Sigmoid colon (tissue), 7 donors: ENCODE results near the gene PADI2. TPM values are rescaled to one million over a fixed set of nuclear protein-coding genes. Genes with fewer than 3 reads are reported as not detected.

Source experiments
- DNase-seq: peaks from one replicate; pipeline ENCODE4 v3.0.0-alpha.2; 2019
- H3K27ac ChIP-seq, 4 donors: fragments of 200-600 bp; sonication (generic); one replicate each; pipeline ENCODE4 v1.5.1; 2016 to 2019; ENCODE audit warnings: mild to moderate bottlenecking in 1 of 4
- H3K27me3 ChIP-seq, 3 donors: fragments of 200-600 bp; sonication (generic); one replicate each; pipeline ENCODE4 v1.5.1; 2019; ENCODE audit warnings: mild to moderate bottlenecking in 1 of 3
- H3K36me3 ChIP-seq, 4 donors: fragments of 200-600 bp; sonication (generic); one replicate each; pipeline ENCODE4 v1.5.1; 2016 to 2019
- H3K4me1 ChIP-seq, 4 donors: fragments of 200-600 bp; sonication (generic); one replicate each; pipeline ENCODE4 v1.5.1; 2017 to 2019
- H3K4me3 ChIP-seq, 4 donors: fragments of 200-600 bp; sonication (generic); one replicate each; pipeline ENCODE4 v1.5.1; 2017 to 2019; ENCODE audit warnings: mild to moderate bottlenecking in 2 of 4, moderate library complexity in 1 of 4
- H3K9me3 ChIP-seq, 4 donors: fragments of 200-600 bp in 3 of 4; sonication (generic) in 3 of 4; one replicate each; pipeline versions ENCODE4 v1.5.1 to v1.6.1; 2013 to 2019
- CTCF ChIP-seq, 4 experiments: fragments of 450-650 bp in 3 of 4; fragments of 200-600 bp in 1 of 4; IDR thresholded peaks; one replicate each; pipeline ENCODE4 v1.5.1; 2016 to 2019; ENCODE audit warnings: antibody characterized with exemption in 4 of 4, mild to moderate bottlenecking in 3 of 4, moderate library complexity in 2 of 4
- EP300 ChIP-seq, 4 donors: sonication (generic); formaldehyde crosslinking; IDR thresholded peaks; one replicate each; pipeline ENCODE4 v1.6.1; 2017; ENCODE audit warnings: antibody characterized with exemption in 4 of 4
- POLR2A ChIP-seq, 2 donors: fragments of 450-650 bp; IDR thresholded peaks; one replicate each; pipeline ENCODE4 v1.6.1; 2016; ENCODE audit warnings: antibody characterized with exemption in 2 of 2, mild to moderate bottlenecking in 2 of 2, moderate library complexity in 2 of 2
- POLR2AphosphoS5 ChIP-seq, 4 donors: sonication (generic); formaldehyde crosslinking; IDR thresholded peaks; one replicate each; pipeline ENCODE4 v1.6.1; 2017; ENCODE audit warnings: antibody characterized with exemption in 4 of 4
- WGBS, 2 donors: extraction: QIAGEN DNeasy Blood & Tissue Kit; methylation state at CpG; one replicate each; pipeline ENCODE4 v1.1.7; 2013; 5-methylcytosine and 5-hydroxymethylcytosine counted together
- intact Hi-C: fragments of 100-400 bp; cut with DNase I; formaldehyde crosslinking; loops from one replicate; pipeline ENCODE4 v1.15.1; 2023
- polyA plus RNA-seq, 3 donors: library from polyadenylated mRNA; stranded (reverse); fragments of 200-250 nt; gene quantifications; one replicate each; pipeline ENCODE4 v1.2.3, GENCODE V29; 2013
- total RNA-seq, 4 donors: library from RNA; depleted of rRNA; stranded (reverse); fragments of >200 nt; gene quantifications; one replicate each; pipeline ENCODE4 v1.1.0, GENCODE V29; 2016
- donor health status: healthy with polysubstance abuse.
- donor health status: Bipolar disorder and iron deficiency.
- donor health status: healthy.

PADI2 gene
- total and polyA plus RNA-seq, 7 donors, result 0.27 to 169 (median 1.1) TPM

- no peak overlapping the region for H3K27ac ChIP-seq
- peaks cover 8 to 38% (median 21%) of the 10 kb centered on the region in 3 donors for H3K27me3 ChIP-seq
- no peak for TF ChIP-seq EP300 (IDR thresholded peaks at IDR 0.05)
- TF ChIP-seq POLR2A (IDR thresholded peaks at IDR 0.05), result no peak
- TF ChIP-seq CTCF (IDR thresholded peaks at IDR 0.05), result no peak
- no peak for TF ChIP-seq POLR2AphosphoS5 (IDR thresholded peaks at IDR 0.05)
- WGBS, 2 donors, result 33 to 71% methylated on average over 8 of the region's 8 CpGs
- no peaks in the 10 kb centered on the region for H3K4me1 ChIP-seq
- H3K36me3 ChIP-seq, result no peaks in the 10 kb centered on the region
- no peak overlapping the region for H3K4me3 ChIP-seq
- peaks cover 2 to 7% (median 6%) of the 10 kb centered on the region in 4 donors for H3K9me3 ChIP-seq
- no peak for DNase-seq
- intact Hi-C loops, result no loop called here
Observed at GRCh38 chr1:17149771-17150170, 30.5 kb upstream of the PADI2 start.

GRCh38 chr1:17148950-17149608 lies 29.8 kb upstream of the PADI2 start:
- H3K36me3 ChIP-seq, result no peaks in the 10 kb centered on the region
- no peak overlapping the region for H3K4me3 ChIP-seq
- H3K27me3 ChIP-seq, result peaks cover 8 to 38% (median 21%) of the 10 kb centered on the region in 3 donors
- H3K27ac ChIP-seq, result no peak overlapping the region
- no peak for DNase-seq
- no peak for TF ChIP-seq CTCF (IDR thresholded peaks at IDR 0.05)
- no peak for TF ChIP-seq POLR2A (IDR thresholded peaks at IDR 0.05)
- no peak for TF ChIP-seq EP300 (IDR thresholded peaks at IDR 0.05)
- TF ChIP-seq POLR2AphosphoS5 (IDR thresholded peaks at IDR 0.05), result no peak
- H3K9me3 ChIP-seq, result peaks cover 0 to 6% (median 5%) of the 10 kb centered on the region in 4 donors
- intact Hi-C loops, result no loop called here
- 48 to 53% methylated on average over 50 of the region's 50 CpGs for WGBS, 2 donors
- no peaks in the 10 kb centered on the region for H3K4me1 ChIP-seq

GRCh38 chr1:17145648-17146047 lies 26.4 kb upstream of the PADI2 start:
- Histone ChIP-seq H3K4me3 (no peak overlapping the region), H3K36me3 (no peaks in the 10 kb centered on the region), H3K27ac (no peak overlapping the region), H3K27me3 (peaks cover 8 to 35% (median 21%) of the 10 kb centered on the region in 3 donors), H3K4me1 (no peaks in the 10 kb centered on the region), H3K9me3 (no peaks in the 10 kb centered on the region)
- TF ChIP-seq POLR2AphosphoS5 (IDR thresholded peaks at IDR 0.05) (no peak), CTCF (IDR thresholded peaks at IDR 0.05) (no peak), POLR2A (IDR thresholded peaks at IDR 0.05) (no peak), EP300 (IDR thresholded peaks at IDR 0.05) (no peak)
- intact Hi-C loops, result no loop called here
- DNase-seq, result no peak
- 79 to 81% methylated on average over 2 of the region's 2 CpGs for WGBS, 2 donors

GRCh38 chr1:17143760-17144159 lies 24.5 kb upstream of the PADI2 start:
- no peak for DNase-seq
- Histone ChIP-seq H3K4me3 (no peak overlapping the region), H3K27me3 (peaks cover 0 to 18% (median 5%) of the 10 kb centered on the region in 3 donors), H3K4me1 (no peaks in the 10 kb centered on the region), H3K36me3 (no peaks in the 10 kb centered on the region), H3K27ac (no peak overlapping the region), H3K9me3 (no peaks in the 10 kb centered on the region)
- 88 to 90% methylated on average over 3 of the region's 3 CpGs for WGBS, 2 donors
- intact Hi-C loops, result no loop called here
- no peak for TF ChIP-seq POLR2A (IDR thresholded peaks at IDR 0.05)
- TF ChIP-seq CTCF (IDR thresholded peaks at IDR 0.05), result no peak
- no peak for TF ChIP-seq EP300 (IDR thresholded peaks at IDR 0.05)
- TF ChIP-seq POLR2AphosphoS5 (IDR thresholded peaks at IDR 0.05), result no peak
